ENCODE measurements around the gene DGKI.
"Not testable (repeated sequence)": the region's sequence is repeated elsewhere in the genome, so short reads cannot be mapped to it uniquely, and the experiment has no call there.

The DGKI gene

GRCh38 chr7:137834552-137834951, 12.2 kb downstream of the DGKI start:
- no peak for DNase-seq

- not testable (repeated sequence) for DNase-seq
Measured at GRCh38 chr7:137832990-137833389, 13.8 kb downstream of the DGKI start.

- no peak for DNase-seq
Measured at GRCh38 chr7:137832382-137832781, 14.4 kb downstream of the DGKI start.

- DNase-seq: not testable (repeated sequence)
Measured at GRCh38 chr7:137831555-137831954, 15.2 kb downstream of the DGKI start.

GRCh38 chr7:137829337-137829992, 17.3 kb downstream of the DGKI start:
- DNase-seq: no peak

- DNase-seq: no peak
Measured at GRCh38 chr7:137828456-137828855, 18.3 kb downstream of the DGKI start.

- no peak for DNase-seq
Measured at GRCh38 chr7:137825489-137825888, 21.3 kb downstream of the DGKI start.

GRCh38 chr7:137820677-137821420, 25.9 kb downstream of the DGKI start:
- DNase-seq: peak; percentile 86

- DNase-seq: peak; percentile 49
Measured at GRCh38 chr7:137820156-137820555, 26.6 kb downstream of the DGKI start.

GRCh38 chr7:137818036-137818435, 28.7 kb downstream of the DGKI start:
- no peak for DNase-seq

- DNase-seq: no peak
Measured at GRCh38 chr7:137816696-137817320, 30.0 kb downstream of the DGKI start.

GRCh38 chr7:137813541-137813940, 33.2 kb downstream of the DGKI start:
- no peak for DNase-seq

- DNase-seq: no peak
Measured at GRCh38 chr7:137810248-137810647, 36.5 kb downstream of the DGKI start.

GRCh38 chr7:137804836-137805235, 41.9 kb downstream of the DGKI start:
- DNase-seq: peak; percentile 87

GRCh38 chr7:137801491-137801890, 45.3 kb downstream of the DGKI start:
- DNase-seq: no peak

GRCh38 chr7:137801003-137801402, 45.8 kb downstream of the DGKI start:
- DNase-seq: no peak

GRCh38 chr7:137798073-137798763, 48.6 kb downstream of the DGKI start:
- DNase-seq: no peak

GRCh38 chr7:137795211-137795610, 51.6 kb downstream of the DGKI start:
- no peak for DNase-seq

- peak; percentile 62 for DNase-seq
Measured at GRCh38 chr7:137791930-137792329, 54.8 kb downstream of the DGKI start.

- no peak for DNase-seq
Measured at GRCh38 chr7:137790828-137791227, 55.9 kb downstream of the DGKI start.

GRCh38 chr7:137789215-137789882, 57.4 kb downstream of the DGKI start:
- no peak for DNase-seq

GRCh38 chr7:137787301-137787976, 59.3 kb downstream of the DGKI start:
- no peak for DNase-seq
